Mammary epithelial cell (primary cell): ENCODE results near the gene USP3.

Experiments used
- CTCF ChIP-seq, 2 donors: IDR thresholded peaks in 1 of 2; conservative IDR thresholded peaks in 1 of 2; 2 replicates each; pipeline ENCODE4 v1.5.1; 2011 to 2012; ENCODE audit warnings: inconsistent platforms in 2 of 2, low read length in 2 of 2, mild to moderate bottlenecking in 2 of 2, control low read depth in 1 of 2, low read depth in 1 of 2; ENCODE audit not compliant: insufficient read depth in 1 of 2; ENCODE audit errors: extremely low read depth in 1 of 2
- EZH2 ChIP-seq: IDR thresholded peaks from 2 replicates; pipeline ENCODE4 v1.6.1; 2012; ENCODE audit warnings: low read length, inconsistent platforms, borderline replicate concordance

DNA sequence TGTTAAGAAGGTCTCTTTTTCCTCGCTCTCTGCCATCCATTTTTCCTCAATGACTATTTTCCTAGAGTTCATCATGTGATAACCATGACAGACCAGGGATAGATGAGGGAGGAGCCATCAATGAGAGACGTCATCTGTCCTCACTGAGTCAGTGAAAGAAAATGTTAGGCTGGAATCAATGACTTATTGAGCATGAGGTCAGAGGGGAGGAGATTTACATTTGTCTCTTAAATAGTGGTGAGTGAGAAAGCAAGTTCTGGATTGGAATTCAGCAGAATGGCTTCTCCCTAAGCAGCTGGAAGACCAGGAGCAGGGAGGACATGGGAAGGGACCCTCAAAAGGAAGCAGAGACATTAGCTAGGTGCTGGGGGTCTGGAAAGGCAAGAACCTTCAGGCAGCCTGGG is 28.2 kb upstream of the USP3 start:
- TF ChIP-seq CTCF (conservative IDR thresholded peaks at IDR 0.05 in 1 of 2, IDR thresholded peaks at IDR 0.05 in 1 of 2; ENCODE audit: extremely low read depth in 1 of 2, insufficient read depth in 1 of 2, low read depth in 1 of 2, low read length in 2 of 2) (no peak), EZH2 (no peak)
